Activated T-cell treated with anti-CD3 and anti-CD28 coated beads, Interleukin-2, amount 50 U/mL, for 48 hours (primary cell): ENCODE results near the gene C1QTNF12.
"Not testable (repeated sequence)": the region's sequence is repeated elsewhere in the genome, so short reads cannot be mapped to it uniquely, and the experiment has no call there.

Source experiments
- DNase-seq, 2 experiments: peaks; one replicate each; pipeline ENCODE4 v3.0.0-alpha.2; 2020

The C1QTNF12 gene

DNA sequence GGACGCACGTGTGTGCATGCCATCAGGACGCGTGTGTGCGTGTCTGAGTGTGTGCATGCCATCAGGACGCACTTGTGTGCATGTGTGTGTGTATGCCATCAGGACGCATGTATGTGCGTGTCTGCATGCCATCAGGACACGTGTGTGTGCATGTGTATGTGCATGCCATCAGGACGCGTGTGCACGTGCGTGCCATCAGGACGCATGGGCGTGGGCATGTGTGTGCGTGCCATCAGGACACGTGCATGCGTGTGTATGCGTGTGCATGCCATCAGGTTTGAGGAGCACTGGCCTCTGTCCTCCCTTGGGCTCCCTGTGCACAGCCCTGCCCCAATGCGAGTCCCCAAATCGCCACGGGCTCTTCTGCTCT lies 12.6 kb upstream of the C1QTNF12 start:
- no peak for DNase-seq

DNA sequence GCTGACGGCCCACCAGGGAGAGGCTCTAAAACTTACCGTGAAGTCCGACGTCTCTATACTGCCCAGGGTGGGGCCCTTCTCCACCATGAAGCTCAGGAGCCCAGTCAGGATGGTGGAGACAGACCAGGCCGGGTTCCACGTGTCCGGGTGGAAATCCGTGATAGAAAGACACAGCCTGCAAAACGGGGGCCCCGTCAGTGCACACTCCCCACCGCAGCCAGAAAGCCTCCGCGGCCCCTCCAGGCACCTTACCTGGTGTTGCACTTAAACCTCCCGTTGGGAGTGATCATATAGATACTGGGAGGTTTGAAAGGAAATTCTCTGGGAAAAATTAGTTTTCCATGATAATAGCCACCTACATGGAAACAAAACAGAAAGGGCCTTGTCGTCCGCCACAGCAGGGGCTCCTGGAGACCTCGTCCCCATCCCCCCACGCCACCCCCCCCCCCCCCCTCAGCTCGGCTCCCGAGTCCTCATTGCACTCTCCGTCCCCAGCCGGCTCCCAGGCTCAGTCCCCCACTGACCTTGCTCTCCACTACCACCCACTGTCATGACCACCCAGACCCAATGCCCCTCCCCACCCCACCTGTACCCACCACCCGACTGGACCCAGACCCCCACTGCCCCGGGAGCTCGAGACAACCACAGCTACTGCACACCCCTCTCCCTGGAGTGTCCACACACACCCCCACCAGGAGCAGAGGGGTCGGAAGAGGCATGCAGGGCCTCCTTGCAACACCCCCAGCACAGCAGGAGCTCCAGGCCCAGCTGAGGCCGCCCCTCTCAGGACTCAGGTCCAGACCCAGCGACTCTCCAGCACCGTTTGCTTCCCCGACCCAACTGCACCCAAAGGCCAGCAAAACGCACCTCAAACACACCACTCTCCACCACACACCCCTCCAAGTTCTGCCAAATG lies 10.7 kb upstream of the C1QTNF12 start:
- no peak for DNase-seq

DNA sequence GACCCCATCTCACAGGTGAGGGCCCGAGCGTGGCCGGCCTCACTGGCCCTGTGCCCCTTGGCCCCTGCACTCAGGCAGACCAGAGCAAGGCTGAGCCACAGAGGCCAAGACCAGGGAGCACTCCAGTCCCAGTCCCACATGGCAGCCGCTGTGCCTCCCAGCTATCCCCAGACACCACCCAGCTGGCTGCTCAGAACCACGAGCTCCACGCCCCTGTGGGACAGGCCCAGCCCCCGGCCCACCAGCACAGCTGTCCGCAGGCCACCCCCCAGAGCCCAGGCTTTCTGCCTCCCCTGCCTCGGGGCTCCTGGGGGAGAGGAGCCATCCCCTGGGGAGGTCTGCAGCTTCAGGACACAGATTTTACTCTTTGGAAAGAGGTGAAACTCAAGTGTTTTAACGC lies 9.1 kb upstream of the C1QTNF12 start:
- DNase-seq, result no peak

DNA sequence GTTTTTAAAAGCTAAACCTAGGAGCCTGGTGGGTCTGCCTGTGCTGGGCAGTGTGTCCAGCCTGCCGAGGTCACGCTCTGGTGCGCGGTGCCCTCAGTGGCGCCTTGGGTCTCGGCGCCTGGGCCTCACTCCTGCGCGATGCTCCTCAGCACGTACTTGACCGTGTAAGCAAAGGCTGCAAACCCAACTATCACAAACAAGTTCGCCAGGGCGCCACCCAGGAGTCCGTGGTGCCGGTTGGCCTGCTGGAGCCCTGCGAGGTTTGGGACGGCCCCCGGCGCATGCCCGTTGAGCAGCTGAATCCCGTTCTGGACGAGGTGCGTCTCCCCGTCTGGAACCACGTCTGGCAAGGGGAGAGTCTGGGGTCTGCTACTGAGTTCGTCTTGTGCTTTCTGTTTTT lies 8.6 kb upstream of the C1QTNF12 start:
- DNase-seq, result no peak

- no peak for DNase-seq
Observed at GRCh38 chr1:1254667-1254998, 8.1 kb upstream of the C1QTNF12 start.

GRCh38 chr1:1253972-1254666 lies 7.6 kb upstream of the C1QTNF12 start:
- DNase-seq, result no peak

DNA sequence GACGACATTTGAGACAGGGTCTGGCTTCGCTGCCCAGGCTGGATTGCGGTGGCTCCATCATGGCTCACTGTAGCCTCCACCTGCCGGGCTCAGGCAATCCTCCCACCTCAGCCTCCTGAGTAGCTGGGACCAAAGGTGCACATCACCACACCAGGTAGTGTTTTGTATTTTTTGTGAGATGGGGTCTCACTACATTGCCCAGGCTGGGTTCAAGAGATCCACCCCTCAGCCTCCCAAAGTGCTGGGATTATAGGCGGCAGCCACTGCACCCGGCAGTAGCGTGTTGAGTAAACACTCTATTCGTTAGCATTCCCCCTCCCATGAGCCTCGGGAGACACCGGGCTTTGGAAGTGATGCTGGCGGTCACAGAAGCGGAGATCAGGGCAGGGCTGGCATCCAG lies 6.8 kb upstream of the C1QTNF12 start:
- DNase-seq, result no peak

GRCh38 chr1:1250786-1251284 lies 4.3 kb upstream of the C1QTNF12 start:
- peak; percentile 77 to 83 for DNase-seq

DNA sequence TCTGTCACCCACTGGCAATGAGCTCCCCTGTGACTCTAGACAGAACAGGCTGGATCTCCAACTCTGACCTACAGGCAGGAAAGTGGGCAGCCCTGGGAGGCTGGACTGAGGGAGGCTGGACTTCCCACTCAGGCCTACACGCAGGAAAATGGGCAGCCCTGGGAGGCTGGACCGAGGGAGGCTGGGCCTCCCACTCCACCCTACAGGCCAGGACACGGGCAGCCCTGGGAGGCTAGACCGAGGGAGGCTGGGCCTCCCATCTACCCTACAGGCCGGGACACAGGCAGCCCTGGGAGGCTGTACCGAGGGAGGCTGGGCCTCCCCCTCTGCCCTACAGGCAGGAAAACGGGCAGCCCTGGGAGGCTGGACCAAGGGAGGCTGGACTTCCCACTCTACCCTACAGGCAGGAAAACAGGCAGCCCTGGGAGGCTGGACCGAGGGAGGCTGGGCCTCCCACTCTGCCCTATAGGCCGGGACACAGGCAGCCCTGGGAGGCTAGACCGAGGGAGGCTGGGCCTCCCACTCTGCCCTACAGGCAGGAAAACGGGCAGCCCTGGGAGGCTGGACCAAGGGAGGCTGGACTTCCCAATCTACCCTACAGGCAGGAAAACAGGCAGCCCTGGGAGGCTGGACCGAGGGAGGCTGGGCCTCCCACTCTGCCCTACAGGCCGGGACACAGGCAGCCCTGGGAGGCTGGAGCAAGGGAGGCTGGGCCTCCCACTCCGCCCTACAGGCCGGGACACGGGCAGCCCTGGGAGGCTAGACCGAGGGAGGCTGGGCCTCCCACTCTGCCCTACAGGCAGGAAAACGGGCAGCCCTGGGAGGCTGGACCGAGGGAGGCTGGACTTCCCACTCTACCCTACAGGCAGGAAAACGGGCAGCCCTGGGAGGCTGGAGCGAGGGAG lies 1.7 kb upstream of the C1QTNF12 start:
- not testable (repeated sequence) for DNase-seq

DNA sequence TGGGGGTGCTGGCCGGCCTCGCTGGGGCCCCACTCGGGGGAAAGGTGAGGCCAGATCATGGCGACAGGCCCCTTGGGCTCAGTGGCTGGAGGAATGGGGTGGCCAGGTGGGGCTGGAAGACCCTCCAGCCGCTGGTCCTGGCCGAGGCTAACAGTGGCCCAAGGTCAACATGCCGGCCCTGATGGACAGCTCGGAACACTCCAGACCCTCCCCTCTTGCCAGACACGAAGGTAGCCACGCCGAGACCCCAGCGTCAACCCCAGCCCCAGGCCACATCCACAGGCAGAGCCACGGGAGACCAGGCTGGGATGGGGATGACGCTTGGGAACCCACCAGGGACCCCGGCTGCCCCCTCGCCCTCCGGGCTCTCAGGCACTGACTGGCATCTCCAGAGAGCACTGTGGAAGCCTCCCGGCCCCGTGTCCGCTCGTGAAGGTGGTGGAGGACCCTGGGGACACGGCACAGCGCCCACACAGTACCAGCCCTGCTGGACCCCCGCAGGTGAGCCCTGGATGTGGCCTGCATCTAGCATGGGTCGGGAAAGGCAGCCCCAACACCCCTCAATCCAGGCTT lies 905 bp upstream of the C1QTNF12 start:
- DNase-seq, result no peak

DNA sequence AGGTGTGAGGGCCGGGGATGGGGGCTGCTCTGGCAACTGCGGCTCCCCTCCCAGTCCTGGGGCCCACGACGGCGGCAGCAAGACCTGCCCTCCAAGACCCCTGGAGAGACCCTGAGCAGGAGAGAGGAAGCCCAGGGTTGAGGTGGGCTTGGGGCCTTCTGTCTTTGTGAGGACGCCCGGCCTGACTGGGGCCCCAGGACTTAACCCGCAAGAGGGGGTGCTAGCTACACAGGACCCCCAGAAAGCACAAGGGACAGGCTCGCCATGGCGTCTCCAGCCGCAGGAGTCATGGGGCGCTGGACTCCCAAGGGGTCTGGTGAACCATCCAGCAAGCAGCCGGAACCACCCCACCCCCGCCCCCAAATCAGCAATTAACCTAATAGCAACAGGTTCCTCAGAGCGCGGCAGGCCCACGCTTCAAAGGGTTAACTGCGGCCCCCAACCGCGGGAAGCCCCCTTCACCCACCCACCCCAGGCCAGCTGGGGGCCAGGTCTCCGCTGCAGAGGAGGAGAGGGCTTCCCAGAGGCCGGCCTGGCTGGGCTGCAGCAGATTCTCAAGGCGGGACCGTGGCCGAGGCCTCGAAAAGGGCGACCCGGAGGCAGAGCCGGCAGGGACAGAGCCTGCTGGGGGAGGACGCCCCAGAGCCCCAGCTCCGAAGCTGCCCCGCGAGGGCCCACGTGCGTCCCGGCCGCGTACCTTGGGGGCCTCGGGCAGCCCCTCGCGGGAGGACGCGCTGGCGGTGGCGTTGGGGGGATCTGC lies 525 bp downstream of the C1QTNF12 start:
- DNase-seq, result no peak

GRCh38 chr1:1245178-1245816 lies 1.2 kb downstream of the C1QTNF12 start:
- no peak for DNase-seq

GRCh38 chr1:1244192-1244811 lies 2.2 kb downstream of the C1QTNF12 start:
- no peak for DNase-seq

DNA sequence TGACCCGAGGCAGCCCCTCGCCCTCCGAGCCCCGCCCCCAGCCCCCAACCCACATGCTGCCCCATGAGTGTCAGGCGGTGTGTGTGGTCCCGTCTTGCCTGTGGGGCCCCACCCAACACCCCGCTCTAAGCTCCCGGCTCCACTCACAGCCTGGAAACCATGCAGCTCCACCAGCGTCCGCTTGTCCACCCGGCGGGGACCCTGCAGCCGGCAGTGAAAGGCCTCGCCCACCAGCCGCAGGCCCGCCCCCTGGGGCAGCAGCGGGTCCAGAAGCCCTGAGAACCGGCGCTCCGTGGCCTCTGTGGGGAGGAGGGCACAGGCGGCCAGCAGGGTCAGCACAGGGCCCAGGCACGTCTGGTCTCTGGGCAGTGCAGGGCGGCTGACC lies 2.7 kb downstream of the C1QTNF12 start:
- DNase-seq, result no peak

- no peak for DNase-seq
Observed at GRCh38 chr1:1243266-1243660, 3.3 kb downstream of the C1QTNF12 start.

DNA sequence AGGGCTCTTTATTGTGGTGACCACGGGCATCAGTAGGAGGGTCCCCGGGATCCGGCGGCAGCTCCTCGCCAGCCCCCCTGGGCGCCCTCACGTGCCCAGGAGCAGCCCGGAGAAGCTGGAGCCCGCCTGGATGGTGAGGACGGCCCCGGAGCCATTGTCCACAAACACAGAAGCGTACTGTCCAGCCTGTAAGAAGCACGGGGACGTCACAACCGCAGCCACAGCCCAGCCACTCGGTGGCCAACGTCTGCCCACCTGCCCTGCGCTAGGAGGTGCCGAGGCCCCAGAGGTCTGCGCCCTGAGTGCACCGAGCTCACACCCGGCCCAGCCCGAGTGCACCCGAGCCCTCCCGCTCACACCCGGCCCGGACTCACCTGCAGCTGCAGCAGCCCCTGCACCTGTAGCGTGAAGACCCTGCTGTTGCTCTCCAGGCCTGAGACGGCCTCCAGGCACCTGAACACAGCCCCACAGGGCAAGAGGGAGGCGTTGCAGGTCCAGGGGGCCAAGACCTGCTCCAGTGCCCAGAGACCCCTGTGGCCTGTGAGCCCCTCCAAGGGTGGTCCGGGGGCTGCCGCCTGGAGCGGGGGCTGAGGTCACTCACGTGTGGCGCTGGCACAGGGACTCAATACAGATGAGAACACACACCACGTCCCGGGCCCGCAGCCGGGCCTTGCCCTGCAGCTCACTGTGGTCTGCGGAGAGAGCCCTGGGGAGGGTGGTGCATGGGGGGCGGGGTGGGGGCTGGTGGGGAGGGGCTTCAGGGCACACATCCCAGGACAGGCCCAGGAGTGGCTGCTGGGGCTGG lies 3.9 kb downstream of the C1QTNF12 start:
- DNase-seq, result no peak

DNA sequence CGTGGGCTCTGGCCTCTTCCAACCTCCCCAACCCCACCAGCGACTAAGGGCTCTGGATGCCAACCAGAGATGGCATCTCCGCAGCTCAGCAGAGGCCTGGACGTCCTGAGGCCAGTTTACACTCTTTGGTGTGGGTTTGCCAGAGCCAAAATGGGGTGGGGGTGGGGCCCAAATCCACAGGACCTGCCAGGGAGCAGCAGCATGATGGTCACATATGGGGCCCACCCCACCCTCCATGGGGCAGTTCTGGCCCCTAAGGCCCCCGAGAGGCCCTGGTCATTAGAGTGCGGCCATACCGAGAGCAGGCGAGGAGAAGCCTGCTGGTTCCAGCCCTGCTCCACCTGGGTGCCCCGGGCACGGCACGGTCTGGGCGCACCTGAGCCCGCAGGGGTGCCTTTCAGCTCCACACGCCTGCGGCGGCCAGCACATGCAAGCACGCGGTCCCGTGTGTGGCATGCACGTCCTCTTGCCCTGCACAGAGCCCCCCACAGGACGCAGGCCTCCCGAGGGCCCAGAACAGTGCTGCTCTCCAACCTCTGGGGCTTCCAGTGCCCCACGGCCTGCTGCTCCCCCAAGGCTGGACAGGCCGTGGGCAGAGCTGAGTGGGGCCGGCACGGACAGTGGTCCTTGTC lies 4.8 kb downstream of the C1QTNF12 start:
- DNase-seq, result no peak

DNA sequence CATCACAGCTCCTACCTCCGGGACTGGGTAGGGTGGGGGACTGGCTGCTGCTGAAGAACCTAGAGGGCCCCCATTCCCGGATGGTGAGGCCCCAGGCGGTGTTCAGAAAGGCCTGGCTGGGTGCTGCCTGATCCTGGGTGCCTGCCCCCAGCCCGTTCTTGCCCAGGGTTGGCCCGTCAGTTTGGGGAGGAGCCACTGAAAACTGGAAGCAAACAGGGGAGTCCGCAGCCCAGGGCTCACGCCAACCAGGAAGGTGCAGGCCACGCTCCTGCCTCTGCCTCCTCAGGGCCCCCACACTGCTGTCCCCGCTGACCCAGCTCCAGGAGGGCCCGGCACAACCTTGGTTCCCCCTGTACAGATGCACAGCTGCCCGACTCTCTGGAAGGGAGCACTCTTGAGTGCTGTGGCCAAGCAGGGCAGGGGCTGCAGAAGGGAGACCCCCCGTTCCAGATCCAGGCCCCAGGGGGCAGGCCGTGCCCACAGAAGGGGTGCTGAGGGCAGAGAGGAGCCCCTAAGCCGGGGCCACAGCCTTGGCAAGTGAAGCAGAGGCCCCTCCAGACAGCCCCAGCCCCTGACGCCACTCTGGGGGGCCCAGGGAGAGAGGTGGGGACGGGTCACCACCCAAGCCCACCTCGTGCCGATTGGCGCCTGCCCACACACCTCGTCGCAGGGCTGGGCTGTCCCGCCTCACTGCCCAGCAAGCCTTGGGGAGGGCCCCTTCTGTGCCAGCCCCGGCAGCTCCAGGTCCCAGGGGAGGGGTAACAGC lies 5.5 kb downstream of the C1QTNF12 start:
- no peak for DNase-seq

GRCh38 chr1:1240348-1240732 lies 6.2 kb downstream of the C1QTNF12 start:
- no peak for DNase-seq
